SIG-M5 treated with dmso at 0.1 percent for 504 hours (cell line): ENCODE results near the gene GUCY1A2.

Experiments
- DNase-seq: peaks from one replicate; lab custom pipeline; 2025; ENCODE audit not compliant: unreplicated experiment; lab: John Stamatoyannopoulos, UW

The GUCY1A2 gene

DNA sequence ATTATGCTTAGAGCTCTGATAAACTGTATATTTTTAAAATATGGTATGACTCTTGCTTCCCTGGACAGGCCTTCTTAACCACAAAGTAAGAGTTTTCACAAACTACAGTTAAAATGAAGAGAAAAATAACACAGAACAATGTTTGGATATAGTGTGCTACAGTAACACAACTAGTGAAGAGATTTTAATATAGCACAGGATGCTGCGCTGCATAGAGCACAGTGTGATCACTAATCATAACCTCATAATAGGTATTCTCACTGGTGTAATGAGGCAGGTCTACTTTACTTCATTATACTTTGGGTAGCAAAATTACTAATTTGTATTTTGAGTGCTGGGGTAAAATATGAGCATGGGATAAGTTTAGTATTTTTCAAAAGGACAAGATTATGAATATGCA, 256.5 kb downstream of the GUCY1A2 start:
- DNase-seq, result no peak

DNA sequence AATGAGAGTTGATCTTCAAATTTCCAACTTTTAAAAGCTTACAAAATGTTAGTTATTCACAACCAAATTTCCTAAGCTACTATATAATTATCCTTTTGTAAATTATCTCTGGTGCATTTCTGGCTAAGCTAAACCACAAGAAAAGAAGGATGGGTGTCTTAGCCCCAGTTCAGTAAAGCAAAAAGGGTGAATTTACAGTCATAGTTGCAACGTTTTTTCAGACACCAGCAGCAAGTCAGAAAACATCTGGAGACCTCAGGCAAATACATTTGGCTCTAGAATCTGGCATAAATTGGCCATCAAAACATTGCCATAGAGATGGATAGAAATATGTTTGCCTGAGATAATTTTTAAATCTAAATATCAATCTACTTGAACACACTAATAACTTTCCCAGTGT, 257.0 kb downstream of the GUCY1A2 start:
- no peak for DNase-seq

DNA sequence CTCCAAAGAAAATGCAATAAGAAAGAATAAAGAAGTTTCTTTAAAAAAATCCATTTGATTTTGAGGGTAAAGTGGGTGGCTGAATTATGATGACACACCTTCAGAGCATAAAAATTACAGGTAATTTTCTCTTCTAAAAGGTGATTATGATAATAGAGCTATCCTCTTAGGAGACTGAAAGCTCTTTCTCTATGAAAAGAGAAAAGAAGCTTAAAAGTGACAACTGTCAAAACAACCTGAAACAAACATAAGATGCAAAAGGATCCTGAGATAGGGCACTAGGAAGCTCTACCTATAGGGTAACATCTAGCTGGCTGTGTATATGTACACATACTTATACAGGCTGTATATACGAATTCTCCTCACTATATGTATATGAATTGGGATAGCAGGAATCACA, 270.2 kb downstream of the GUCY1A2 start:
- no peak for DNase-seq

DNA sequence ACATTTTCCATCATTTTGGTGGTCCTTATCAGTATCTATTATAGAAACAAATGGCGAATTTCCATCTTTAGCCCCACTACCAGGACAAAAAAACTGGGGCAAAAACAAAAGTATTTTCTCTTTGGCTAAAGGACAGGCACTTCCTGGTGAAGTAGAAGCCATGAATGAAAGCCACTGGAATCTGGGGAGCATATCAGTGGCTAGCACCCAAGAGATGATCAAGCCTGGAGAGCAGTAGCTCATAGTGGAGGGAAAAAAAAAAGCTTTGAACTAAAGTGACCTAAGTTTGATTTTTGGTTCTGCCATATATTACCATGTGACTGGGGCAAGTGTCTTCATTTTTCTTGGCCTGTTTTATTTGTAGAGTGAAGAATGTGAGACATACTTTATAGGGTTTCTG, 272.3 kb downstream of the GUCY1A2 start:
- no peak for DNase-seq

DNA sequence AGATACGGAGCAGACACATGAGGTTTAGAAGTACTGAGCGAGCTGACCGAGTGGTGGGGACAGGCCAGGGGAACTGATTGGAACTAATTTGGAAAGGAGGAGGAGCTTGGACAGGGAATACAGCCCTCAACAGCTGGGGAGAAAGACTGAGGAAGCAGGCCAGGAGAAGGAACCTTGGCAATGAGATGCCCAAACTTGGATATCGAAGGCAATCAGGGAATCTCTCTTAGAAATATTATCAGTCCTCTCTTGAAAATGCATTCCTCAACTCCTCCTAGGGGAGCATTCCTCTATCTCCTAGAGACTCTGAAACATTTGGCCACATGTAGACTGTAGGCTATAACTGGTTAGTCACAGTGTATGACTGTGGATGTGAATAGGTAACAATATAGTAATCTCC, 284.6 kb downstream of the GUCY1A2 start:
- DNase-seq, result no peak

DNA sequence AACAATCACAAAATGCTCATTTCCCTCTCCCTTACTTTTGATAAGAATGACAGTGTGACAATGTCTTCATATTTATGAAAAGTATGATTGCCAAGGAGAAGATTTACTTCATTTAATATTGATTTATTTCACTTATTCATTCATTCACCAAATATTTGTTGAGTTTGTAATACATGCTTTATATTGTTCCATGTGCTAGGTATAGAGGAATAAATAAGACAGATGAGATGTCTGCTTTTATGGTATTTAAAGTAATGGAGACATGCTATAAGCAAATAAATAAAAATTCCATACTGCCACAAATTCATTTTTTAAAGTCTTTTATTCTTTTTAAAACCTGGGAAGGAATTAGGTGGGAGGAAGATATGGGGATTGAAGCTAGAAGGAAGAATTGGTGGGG, 289.4 kb downstream of the GUCY1A2 start:
- DNase-seq, result no peak

DNA sequence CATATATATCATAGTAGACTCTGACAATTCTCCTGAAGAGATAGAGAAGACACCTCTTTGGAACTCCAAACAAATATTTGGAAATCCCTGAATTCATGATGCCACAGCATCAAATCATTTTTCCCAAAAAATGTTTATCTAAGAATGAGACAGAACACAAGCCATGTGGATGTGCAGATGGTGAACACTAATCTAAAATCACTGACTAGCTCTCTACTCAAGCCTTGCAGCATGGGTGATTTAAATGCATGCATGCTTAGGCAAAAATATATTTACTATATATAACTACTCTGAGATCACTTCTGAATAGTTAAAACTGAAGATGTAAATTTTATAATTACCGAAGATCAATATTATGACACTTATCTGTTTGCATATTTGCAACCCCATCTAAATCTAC, 289.9 kb downstream of the GUCY1A2 start:
- DNase-seq, result no peak

DNA sequence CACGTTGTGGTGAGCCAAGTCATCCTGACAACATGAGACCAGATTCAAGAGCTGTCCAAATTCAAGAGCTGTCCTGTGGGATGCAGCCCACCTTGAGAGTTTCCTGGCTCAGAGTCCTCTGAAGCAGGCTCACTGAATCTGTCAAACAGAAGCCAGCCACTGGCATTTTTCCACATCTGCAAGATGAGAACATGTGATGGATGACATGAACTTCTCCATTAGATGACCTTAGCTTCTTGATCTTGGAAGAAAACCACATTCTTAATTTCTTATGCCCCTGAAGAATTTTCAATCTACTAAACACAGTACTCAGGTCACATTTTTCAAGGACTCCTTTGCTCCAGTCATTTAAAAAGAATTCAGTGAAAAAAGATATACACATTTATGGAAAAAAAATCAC, 291.0 kb downstream of the GUCY1A2 start:
- DNase-seq, result no peak

DNA sequence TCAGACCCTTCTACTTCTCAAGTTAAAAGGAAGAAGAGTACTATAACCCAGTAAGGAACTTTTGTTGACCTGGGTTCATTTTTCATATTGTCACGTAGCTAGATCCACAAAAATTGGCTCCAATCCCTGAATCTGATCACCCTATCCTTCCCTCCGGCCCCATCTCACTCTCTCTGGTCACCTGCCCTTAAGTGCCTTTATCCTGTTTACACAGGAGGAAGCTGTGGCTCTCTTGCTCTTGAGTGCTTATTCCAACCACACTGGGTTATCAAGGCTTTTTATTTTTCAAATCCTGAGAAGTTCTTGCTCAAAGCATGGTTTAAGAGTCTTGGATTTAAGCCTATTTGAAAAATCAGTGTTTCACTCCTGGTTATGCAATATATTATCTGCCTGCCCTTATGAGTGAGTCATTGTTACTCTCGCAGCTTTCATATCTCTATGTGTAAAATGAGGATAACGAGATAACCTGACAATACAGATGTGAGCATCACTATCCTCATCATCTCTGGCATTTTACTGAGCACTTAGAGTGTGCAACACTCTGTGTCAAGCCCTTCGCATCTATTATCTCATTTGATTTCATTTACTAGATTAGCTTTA, 293.9 kb downstream of the GUCY1A2 start:
- no peak for DNase-seq

DNA sequence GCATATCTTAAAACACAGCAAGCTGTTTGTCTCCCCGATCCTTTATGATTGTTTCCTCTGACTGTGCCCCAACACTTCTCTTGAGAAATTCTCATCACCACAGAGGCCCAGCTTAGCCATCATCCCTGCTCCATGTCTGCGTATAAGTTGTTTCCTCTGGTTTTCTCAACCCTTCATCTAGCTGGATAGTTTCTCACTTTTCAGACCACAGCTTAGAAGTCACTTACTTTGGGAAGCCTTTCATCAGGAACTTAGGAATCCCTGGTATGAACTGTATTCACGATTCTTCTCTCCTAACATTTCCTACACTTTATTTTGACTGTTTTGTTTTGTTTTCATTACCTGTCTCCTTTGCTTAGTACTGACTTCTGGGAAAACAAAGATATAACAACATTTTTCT, 295.2 kb downstream of the GUCY1A2 start:
- no peak for DNase-seq

DNA sequence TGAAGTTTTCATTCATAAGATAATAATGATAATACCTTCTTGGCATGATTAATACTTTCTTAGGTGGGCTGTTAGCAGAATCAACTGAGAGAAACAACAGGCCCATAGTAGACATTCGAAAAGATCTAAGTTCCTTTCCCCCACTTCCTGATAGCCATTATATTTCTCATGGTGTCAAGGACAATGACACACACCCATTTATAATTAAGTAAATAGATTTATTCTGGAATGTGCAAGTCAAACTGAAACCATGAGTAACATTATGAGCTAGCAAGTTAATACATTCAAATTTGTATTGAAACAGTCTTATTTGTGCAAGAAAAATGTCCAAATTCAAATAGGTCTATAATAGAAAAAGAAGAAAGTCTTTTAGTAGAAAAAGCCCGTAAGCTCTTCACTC, 301.1 kb downstream of the GUCY1A2 start:
- no peak for DNase-seq

DNA sequence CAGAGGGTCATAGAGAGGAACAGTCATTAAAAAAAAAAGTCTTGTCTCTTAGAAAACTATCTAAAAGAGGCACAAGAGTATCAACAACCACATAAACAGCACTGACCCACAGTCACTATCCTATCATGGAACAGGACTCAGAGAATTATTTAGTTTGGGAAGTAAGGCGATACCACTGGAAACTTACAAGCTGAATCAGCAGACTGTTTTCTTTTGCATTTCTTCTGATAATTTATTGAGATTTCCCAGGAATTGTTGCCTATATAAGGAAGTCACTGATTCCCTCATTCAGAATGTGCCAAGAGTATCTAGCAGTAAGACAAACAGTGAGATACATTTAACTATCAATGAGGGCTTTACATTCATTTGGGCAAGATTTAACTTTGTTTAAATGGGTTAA, 304.1 kb downstream of the GUCY1A2 start:
- no peak for DNase-seq

DNA sequence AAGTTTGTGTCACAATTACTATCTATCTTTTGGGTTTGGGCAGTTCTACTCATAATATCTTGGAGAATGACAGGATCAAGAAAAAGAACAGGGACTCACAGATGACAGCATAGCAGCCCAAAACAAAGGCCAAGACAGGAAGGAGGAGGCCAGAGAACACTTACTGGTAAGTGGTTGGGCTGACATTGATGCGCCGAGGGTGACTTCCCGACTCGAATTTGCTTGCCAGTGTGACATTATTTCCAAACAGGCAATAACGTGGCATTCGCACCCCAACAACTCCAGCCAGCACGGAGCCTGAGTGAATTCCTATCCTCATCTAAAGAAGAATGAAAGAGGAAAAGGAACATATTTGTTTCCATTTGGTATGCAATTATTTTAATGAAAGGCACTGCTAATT, 309.9 kb downstream of the GUCY1A2 start:
- no peak for DNase-seq

DNA sequence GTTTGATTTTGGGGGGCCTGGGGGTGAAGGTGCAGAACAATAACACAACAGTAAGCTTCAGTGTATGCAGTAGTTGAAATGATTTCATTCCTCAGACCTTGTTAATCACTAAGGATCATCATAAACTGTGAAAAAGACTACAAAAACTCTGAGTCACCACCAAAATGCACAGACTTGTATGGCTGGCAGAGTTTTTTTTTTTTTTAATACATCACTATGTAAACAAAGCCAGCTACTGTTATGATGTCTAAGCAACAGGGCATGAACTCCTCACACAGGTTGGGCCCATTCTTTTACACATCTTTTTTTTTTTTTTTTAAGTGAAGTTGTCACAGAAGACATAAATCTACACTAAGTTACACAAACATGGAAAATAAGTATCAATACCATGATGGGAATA, 311.9 kb downstream of the GUCY1A2 start:
- no peak for DNase-seq

DNA sequence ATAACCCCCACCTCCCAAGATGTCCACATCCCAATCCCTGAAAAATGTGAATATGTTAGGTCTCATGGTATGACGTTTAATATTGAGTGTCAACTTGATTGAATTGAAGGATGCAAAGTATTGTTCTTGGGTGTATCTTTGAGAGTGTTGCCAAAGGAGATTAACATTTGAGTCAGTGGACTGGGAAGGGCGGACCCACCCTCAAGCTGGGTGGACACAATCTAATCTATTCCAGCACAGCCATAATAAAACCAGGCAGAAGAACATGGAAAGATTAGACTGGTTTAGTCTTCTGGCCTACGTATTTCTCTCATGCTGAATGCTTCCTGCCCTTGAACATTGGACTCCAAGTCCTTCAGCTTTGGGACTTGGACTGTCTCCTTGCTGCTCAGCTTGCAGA, 315.5 kb downstream of the GUCY1A2 start:
- no peak for DNase-seq

DNA sequence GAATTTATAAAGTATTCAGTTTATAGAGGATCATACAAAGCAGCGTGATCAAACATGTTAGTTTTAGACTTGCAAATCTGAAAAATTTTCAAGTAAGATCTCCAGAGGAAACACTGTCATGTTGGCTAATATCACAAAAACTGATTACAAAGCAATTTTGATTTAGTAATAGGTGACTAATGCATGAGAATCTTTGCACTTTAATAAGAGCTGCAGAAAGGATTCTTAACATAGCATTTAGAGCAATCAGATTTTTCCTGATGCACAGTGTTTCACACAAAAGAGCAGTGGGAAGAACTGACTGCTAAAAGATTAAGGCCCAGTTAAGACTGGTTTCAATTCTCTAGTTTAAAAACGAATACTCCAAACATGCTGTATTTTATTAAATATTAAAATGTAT, 321.2 kb downstream of the GUCY1A2 start:
- no peak for DNase-seq

DNA sequence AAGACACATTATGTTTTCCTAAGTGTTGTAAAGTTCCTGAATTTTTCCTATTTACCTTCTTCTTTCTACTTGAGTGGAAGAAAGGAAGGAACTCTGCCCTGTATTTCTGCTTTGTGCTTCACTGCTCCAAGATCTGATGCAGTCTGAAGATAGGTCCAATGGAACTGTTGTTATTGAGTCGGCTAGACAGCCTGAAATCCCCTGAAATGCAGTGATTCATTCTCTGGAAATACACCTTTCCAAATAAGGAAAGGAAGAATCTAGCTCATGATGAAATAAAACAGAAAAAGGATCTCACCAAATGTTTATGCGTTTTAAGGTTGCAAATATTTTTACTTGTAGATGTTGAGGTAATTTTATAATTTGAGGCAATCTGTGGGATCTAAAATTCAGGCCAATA, 322.8 kb downstream of the GUCY1A2 start:
- DNase-seq, result no peak

DNA sequence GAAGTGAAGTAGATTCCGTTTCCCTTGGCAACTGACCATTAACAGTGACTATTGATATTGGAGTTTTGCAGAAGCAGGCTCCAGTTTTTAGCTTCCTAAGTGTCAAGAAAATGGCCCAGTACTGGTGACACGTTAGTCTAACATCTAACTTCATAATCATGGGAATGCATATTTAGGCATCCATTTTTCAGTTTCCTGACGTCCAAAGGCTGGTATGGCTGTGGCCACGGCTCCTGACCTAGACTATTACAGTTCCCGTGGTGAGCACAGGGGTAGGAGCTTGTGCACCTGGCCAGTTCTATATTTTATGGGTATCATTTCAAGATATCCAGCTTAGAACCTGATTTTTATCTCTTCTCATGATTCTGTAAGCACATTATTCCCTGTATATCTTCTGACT, 323.8 kb downstream of the GUCY1A2 start:
- no peak for DNase-seq

DNA sequence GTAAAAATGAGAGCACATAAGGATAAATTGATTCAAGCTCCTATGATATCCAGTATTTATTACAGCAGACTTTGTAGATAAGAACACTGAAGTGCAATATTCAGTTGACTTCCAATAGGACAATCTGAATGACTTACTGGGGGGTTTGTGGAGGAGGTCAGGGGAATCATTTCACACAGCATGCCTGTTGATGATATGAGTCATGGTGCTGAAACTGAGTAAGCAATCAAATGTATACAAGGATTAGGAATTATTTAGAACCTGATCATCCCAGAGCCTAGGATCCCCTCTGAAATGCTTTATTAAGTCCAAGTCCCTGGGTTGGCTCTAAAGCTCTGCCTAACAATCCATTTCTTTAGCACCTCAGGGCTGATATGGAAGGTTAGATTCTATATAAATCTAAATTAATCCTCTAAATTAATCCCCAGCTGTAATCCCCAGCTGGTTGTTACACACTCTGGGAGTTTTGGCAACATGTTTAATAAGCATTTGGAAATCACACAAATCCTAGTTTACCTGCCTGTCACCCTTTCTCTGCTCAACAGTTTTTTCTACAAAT, 326.4 kb downstream of the GUCY1A2 start:
- no peak for DNase-seq

DNA sequence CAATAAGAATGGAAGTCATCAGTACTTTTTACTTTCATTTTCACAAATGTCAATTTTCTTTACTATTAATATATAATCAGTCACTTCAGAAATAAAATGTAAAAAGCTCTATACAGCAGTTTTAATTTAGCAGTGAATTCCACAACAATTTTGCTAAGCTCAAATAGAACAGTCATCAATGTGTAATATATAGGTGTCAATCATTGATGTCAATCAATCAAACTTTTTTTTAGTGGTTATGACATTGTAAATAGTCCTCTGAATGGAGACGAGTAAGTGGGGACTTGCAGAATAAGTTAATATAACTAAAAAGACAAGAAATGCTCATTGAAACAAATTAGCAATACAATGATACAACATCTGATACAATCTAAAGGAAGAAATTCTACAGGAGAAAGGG, 327.4 kb downstream of the GUCY1A2 start:
- no peak for DNase-seq

DNA sequence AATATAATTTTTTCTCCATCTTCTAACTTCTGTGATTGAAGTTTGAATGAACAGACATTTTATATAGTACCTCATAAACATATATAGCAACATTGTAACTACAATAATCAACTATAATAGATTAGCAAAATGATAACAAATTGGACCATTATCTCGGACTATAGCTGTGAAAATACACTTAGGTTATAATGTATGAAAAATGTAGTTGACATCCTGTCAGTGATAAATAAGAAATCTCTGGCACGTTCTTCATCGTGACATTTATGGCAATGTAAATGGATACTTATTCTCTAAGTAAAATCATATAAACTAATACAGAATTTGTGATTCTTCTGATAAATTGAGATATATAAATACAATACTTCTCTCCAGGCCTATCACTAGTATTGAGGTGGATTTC, 333.3 kb downstream of the GUCY1A2 start:
- DNase-seq, result no peak

DNA sequence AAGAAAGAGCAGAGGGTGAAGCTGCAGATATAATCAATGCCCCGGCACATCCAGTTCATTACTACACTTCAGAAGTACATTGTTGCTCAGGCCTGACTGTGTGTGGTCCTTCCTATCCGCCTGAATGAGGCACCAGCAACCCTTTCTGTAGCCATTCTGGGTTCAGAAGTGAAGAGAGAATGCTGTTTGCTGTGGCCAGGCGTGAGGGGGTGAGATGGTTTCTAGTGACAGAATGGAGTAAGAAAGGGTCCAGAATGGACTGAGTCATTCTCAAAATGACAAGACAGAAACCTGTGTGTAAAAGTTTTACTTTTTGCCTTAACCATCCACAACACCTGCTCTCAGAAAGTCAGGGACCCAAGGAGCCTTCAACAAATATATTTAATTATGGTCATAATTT, 334.8 kb downstream of the GUCY1A2 start:
- no peak for DNase-seq

DNA sequence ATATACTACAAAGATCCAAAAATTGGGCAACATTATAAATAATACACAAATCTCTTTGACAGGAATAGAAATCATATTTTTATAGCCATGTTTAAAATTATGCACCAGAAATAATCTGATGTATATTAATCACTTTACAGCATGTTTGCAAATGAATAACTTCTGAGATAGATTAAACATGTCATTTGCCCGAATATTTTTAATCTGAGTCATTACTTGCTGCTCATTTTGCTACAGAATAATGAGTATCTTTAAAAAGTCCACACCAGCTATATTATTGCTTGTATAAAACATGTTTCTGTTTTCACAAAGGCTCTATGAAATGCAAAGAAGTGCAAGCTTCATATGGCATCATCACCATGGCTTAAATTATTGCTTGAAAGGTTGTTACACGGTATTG, 336.8 kb downstream of the GUCY1A2 start:
- DNase-seq, result no peak

DNA sequence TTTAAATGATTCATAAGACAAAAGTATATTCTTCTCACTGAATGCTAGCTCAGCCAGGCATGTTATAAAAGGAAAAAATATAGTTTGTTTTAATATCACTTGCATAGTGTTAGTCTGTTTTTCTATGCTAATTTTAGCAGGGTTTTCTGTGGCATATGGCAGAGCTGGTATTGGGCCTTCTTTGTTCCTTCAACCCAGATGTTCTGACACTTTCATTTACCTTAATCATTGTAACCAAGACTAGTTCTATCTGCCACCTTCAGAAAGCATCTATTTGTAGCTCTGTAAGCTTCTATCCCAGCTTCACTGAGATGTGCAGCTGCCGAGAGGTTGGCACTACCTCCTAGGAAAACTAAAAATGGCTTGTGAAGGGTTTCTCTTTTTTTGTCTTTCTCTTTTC, 338.7 kb downstream of the GUCY1A2 start:
- DNase-seq, result no peak
